NB4 (cell line): ENCODE results near the gene PODNL1.

Experiments used
- CTCF ChIP-seq: IDR thresholded peaks from one replicate; pipeline ENCODE4 v1.5.1; 2012; ENCODE audit warnings: low read depth, low read length
- MAX ChIP-seq: IDR thresholded peaks from 2 replicates; pipeline ENCODE4 v1.6.1; 2011; ENCODE audit warnings: low read depth, low read length
- POLR2A ChIP-seq: IDR thresholded peaks from 2 replicates; pipeline ENCODE4 v1.6.1; 2011; ENCODE audit warnings: mild to moderate bottlenecking; ENCODE audit not compliant: insufficient read length; ENCODE audit errors: extremely low read depth

- TF ChIP-seq CTCF (no peak), POLR2A (no peak), MAX (no peak)
Measured at GRCh38 chr19:13892870-13893269, 45.3 kb downstream of the PODNL1 start.
